CD4-positive, alpha-beta memory T cell (primary cell): Measurements from ENCODE around the gene MED15. TPM values are rescaled to one million over a fixed set of nuclear protein-coding genes. Genes with fewer than 3 reads are reported as not detected.
A peak's percentile ranks its signal among the peaks of the same experiment; 100 is the strongest.

Source experiments
- CTCF ChIA-PET: fragments of 350-600 bp; sonication (Branson Sonifier 250); formaldehyde crosslinking; loops from one replicate; lab custom pipeline; 2021; ENCODE audit warnings: inconsistent platforms; ENCODE audit not compliant: partially characterized antibody; lab: Charles Lee
- POLR2A ChIA-PET: fragments of 350-600 bp; sonication (Branson Sonifier 250); formaldehyde crosslinking; loops from one replicate; lab custom pipeline; 2021; ENCODE audit not compliant: partially characterized antibody; lab: Charles Lee
- DNase-seq, 5 donors: peaks; one replicate each; pipeline versions ENCODE4 v3.0.0 to v3.0.0-alpha.2; 2020 to 2022; ENCODE audit warnings: mixed read lengths in 1 of 5
- H3K27ac ChIP-seq: one replicate; pipeline ENCODE4 v1.7.0; 2013; ENCODE audit warnings: low read depth, low read length
- H3K27me3 ChIP-seq: 2 replicates; pipeline ENCODE4 v1.7.0; 2013; ENCODE audit warnings: mild to moderate bottlenecking, low read length, moderate library complexity; ENCODE audit not compliant: insufficient read depth
- H3K36me3 ChIP-seq: 2 replicates; pipeline ENCODE4 v1.7.0; 2013; ENCODE audit warnings: mild to moderate bottlenecking, low read length, moderate library complexity; ENCODE audit not compliant: insufficient read depth
- H3K4me1 ChIP-seq: 2 replicates; pipeline ENCODE4 v1.7.0; 2013; ENCODE audit warnings: mild to moderate bottlenecking, low read length, moderate library complexity; ENCODE audit not compliant: insufficient read depth
- H3K4me3 ChIP-seq, 2 donors: one replicate each; pipeline ENCODE4 v1.7.0; 2013; ENCODE audit warnings: low read length in 2 of 2, mild to moderate bottlenecking in 1 of 2
- H3K9me3 ChIP-seq, 2 donors: one replicate each; pipeline ENCODE4 v1.7.0; 2013; ENCODE audit warnings: low read length in 2 of 2, control low read depth in 1 of 2; ENCODE audit not compliant: control insufficient read depth in 1 of 2
- H3K27ac Mint-ChIP-seq, 7 donors: one replicate each; pipeline ENCODE4 v1.8.0; 2020 to 2021; ENCODE audit warnings: mixed read lengths in 7 of 7, mild to moderate bottlenecking in 6 of 7, inconsistent platforms in 3 of 7, moderate library complexity in 3 of 7
- H3K27me3 Mint-ChIP-seq, 2 donors: one replicate each; pipeline ENCODE4 v1.8.0; 2020 to 2021; ENCODE audit warnings: mixed read lengths in 2 of 2
- H3K36me3 Mint-ChIP-seq, 2 donors: one replicate each; pipeline ENCODE4 v1.8.0; 2020 to 2021; ENCODE audit warnings: mixed read lengths in 2 of 2, inconsistent platforms in 1 of 2, mild to moderate bottlenecking in 1 of 2
- H3K4me1 Mint-ChIP-seq, 4 donors: one replicate each; pipeline ENCODE4 v1.8.0; 2020 to 2021; ENCODE audit warnings: mixed read lengths in 4 of 4, mild to moderate bottlenecking in 1 of 4
- H3K4me3 Mint-ChIP-seq, 8 donors: one replicate each; pipeline ENCODE4 v1.8.0; 2020 to 2021; ENCODE audit warnings: mixed read lengths in 8 of 8, mild to moderate bottlenecking in 7 of 8, moderate library complexity in 6 of 8, inconsistent platforms in 3 of 8
- H3K9me3 Mint-ChIP-seq, 8 donors: one replicate each; pipeline ENCODE4 v1.8.0; 2020 to 2021; ENCODE audit warnings: mixed read lengths in 8 of 8, mild to moderate bottlenecking in 5 of 8, inconsistent platforms in 3 of 8, moderate library complexity in 1 of 8
- intact Hi-C: fragments of 100-400 bp; cut with micrococcal nuclease; formaldehyde crosslinking; loops from one replicate; pipeline ENCODE4 v1.15.1; 2023
- polyA plus RNA-seq, 2 donors: library from polyadenylated mRNA; unstranded; fragments of 300-500 nt; fragmentation: Illumina TruSeq; gene quantifications; one replicate each; pipeline ENCODE4 v1.2.3, GENCODE V29; 2021
- total RNA-seq, 2 experiments: library from RNA; stranded (reverse); gene quantifications; one replicate each; pipeline ENCODE4 v1.2.3, GENCODE V29; 2021

MED15 gene
- total and polyA plus RNA-seq, 4 experiments from 2014 or later: 15.6 to 237 (median 156) TPM

DNA sequence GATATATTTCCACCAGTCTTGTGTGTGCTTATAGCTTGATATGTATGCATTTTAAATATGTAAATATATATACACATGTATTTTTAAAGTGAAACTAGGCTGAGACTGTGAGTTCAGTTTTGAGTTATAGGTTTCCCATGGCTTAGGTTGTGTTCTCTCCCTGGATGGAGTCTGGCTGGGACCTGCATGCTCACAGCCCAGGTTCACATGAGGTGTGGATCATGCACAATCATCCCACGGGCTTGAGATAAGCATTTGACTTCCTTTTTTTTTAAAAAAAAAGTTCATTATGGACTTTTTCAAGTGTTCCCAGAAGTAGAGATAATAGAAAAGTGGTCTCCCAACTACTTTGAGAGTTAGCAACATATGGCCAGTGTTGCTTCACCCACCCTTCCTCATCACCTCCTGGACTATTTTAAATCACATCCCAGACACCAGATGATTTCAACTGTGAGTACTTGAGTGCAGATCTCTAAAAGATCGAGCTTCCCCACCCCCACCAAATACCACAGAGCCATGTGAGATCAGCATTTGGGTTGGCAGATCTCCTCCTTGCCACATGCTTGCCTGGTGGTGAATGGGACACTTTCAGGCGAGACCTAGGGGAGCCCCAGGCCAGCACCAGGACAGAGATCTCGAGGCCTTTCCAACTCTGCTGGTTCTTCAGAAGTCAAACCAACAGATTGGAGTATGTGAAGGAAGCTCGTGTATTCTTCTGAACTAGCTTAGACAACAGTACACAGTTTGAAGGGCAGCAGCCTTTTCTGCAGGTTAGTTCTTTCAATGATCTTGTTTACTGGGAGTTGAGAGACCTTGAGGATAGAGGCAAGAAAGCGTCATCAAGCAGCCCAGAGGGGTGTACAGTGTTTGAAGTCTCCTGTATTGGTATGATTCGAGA, 15.9 kb downstream of the MED15 start:
- Mint-ChIP-seq H3K4me3 (peak overlapping the region in 7 of 8 donors; percentile 50 to 87 (median 71)), H3K36me3 (peaks cover 25 to 42% of the 10 kb centered on the region in 2 donors), H3K9me3 (no peaks in the 10 kb centered on the region), H3K27ac (peak overlapping the region; percentile 77 to 97 (median 93)), H3K27me3 (no peaks in the 10 kb centered on the region), H3K4me1 (peaks cover 48 to 80% (median 64%) of the 10 kb centered on the region in 4 donors)
- Histone ChIP-seq H3K36me3 (peaks cover 18% of the 10 kb centered on the region), H3K4me1 (peaks cover 75% of the 10 kb centered on the region), H3K9me3 (no peaks in the 10 kb centered on the region), H3K27me3 (no peaks in the 10 kb centered on the region), H3K4me3 (no peak overlapping the region), H3K27ac (peak overlapping the region; percentile 11)
- ChIA-PET POLR2A (interaction anchor here (0.6 to 2.6 kb wide), 14 partner anchors 9 to 180 kb away, joined by 3 to 21 read pairs (median 6); partner anchors contain the start of gene MED15), CTCF (interaction anchor here (1.0 to 1.4 kb wide), 3 partner anchors 17 to 46 kb away, joined by 3 to 4 read pairs (median 4); no protein-coding TSS in a partner anchor)
- DNase-seq: peak; percentile 11 to 50 (median 22)
- intact Hi-C loops: loop anchor here (5.0 kb wide), 1 partner anchor 34 kb away; no protein-coding TSS in a partner anchor

DNA sequence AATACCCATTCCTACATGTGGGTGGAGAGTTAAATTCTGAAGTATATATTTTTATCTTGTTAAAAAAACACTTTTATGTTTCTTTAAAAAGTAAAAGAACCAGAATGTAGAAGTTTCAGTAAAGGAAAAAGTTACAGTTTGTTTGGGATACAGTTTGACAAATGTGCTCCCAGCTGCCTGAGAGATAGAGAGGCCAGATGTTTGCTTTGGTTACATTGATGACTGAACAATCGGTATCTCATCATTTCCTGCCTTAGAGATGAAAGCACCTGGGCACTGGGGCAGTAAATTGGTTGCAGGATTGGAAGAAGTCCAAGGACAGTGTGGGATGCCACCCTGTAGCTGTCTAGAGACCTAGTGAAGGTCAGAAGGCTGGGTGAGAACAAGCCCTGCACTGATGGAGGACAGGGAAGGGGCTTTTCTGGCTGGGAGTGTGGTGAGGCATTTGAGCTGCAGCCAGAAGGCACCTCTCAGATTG, 16.6 kb downstream of the MED15 start:
- H3K36me3 ChIP-seq: peaks cover 25% of the 10 kb centered on the region
- H3K27me3 Mint-ChIP-seq: no peaks in the 10 kb centered on the region
- intact Hi-C loops: loop anchor here (5.0 kb wide), 1 partner anchor 33 kb away; no protein-coding TSS in a partner anchor

DNA sequence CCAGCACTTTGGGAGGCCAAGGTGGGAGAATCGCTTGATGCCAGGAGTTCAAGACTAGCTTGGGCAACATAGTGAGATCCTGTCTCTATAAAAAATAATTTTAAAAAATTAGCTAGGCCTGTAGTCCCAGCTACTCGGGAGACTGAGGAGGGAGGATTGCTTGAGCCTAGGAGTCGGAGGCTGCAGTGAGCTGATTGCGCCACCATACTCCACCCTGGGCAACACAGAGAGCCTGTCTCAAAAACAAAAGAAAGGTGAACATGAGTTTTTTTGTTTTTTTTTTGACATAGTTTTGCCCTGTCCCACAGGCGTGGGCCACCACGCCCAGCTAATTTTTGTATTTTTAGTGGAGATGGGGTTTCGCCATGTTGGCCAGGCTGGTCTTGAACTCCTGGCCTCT, 17.6 kb downstream of the MED15 start:
- H3K27me3 ChIP-seq: no peaks in the 10 kb centered on the region
- H3K36me3 ChIP-seq: peaks cover 21% of the 10 kb centered on the region
- H3K4me3 ChIP-seq: no peak overlapping the region
- Mint-ChIP-seq H3K27me3 (no peaks in the 10 kb centered on the region), H3K27ac (peak overlapping the region in 3 of 7 donors; percentile 60 to 77 (median 61)), H3K4me3 (no peak overlapping the region), H3K4me1 (peaks cover 46 to 72% (median 55%) of the 10 kb centered on the region in 4 donors), H3K9me3 (no peaks in the 10 kb centered on the region), H3K36me3 (peaks cover 26 to 35% of the 10 kb centered on the region in 2 donors)
- no peak overlapping the region for H3K27ac ChIP-seq
- H3K9me3 ChIP-seq: no peaks in the 10 kb centered on the region
- intact Hi-C loops: no loop called here
- DNase-seq: no peak
- POLR2A ChIA-PET: interaction anchor here (0.7 to 2.6 kb wide), 4 partner anchors 11 to 26 kb away, joined by 3 to 21 read pairs (median 10); partner anchors contain the start of gene MED15
- CTCF ChIA-PET: interaction anchor here (0.8 to 3.5 kb wide), 4 partner anchors 24 to 41 kb away, joined by 3 to 12 read pairs (median 3); no protein-coding TSS in a partner anchor
- H3K4me1 ChIP-seq: peaks cover 67% of the 10 kb centered on the region

More for the DNA sequence above, 16.6 kb downstream of the MED15 start:
- Mint-ChIP-seq H3K4me1 (peaks cover 46 to 78% (median 58%) of the 10 kb centered on the region in 4 donors), H3K9me3 (no peaks in the 10 kb centered on the region), H3K27ac (peak overlapping the region; percentile 77 to 97 (median 93)), H3K4me3 (peak overlapping the region in 7 of 8 donors; percentile 52 to 87 (median 75)), H3K36me3 (peaks cover 23 to 40% of the 10 kb centered on the region in 2 donors)
- ChIA-PET CTCF (interaction anchor here (0.8 to 3.5 kb wide), 6 partner anchors 16 to 45 kb away, joined by 3 to 12 read pairs (median 4); no protein-coding TSS in a partner anchor), POLR2A (interaction anchor here (1.0 to 2.6 kb wide), 12 partner anchors 10 to 179 kb away, joined by 3 to 21 read pairs (median 8); partner anchors contain the start of gene MED15)
- H3K4me1 ChIP-seq: peaks cover 74% of the 10 kb centered on the region
- no peaks in the 10 kb centered on the region for H3K27me3 ChIP-seq
- no peak overlapping the region for H3K4me3 ChIP-seq
- H3K9me3 ChIP-seq: no peaks in the 10 kb centered on the region
- peak overlapping the region; percentile 11 for H3K27ac ChIP-seq
- DNase-seq: peak; percentile 33 to 68 (median 42)

DNA sequence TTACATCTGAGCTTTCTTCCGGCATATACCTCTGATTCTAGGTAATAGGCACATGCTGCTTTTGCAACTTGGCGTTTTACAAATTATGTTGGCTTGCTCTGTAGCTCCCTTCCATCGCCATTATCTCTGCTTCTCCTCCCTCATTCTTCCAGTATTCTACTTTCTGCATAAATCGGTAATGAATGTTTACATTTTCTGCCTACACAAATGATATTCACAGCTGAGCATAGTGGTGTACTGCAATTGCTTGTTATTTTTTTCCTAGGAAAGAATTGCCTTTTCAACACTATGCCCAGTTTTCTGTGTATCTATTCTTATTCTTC, 18.9 kb downstream of the MED15 start:
- intact Hi-C loops: no loop called here
- Mint-ChIP-seq H3K27ac (peak overlapping the region in 3 of 7 donors; percentile 44 to 81 (median 73)), H3K4me3 (peak overlapping the region in 2 of 8 donors; percentile 2 to 45), H3K9me3 (no peaks in the 10 kb centered on the region), H3K27me3 (no peaks in the 10 kb centered on the region), H3K36me3 (peaks cover 25 to 34% of the 10 kb centered on the region in 2 donors), H3K4me1 (peaks cover 45 to 76% (median 54%) of the 10 kb centered on the region in 4 donors)
- CTCF ChIA-PET: interaction anchor here (0.8 to 3.5 kb wide), 8 partner anchors 9 to 82 kb away, joined by 3 to 12 read pairs (median 4); no protein-coding TSS in a partner anchor
- Histone ChIP-seq H3K36me3 (peaks cover 27% of the 10 kb centered on the region), H3K27me3 (no peaks in the 10 kb centered on the region), H3K4me3 (no peak overlapping the region), H3K27ac (no peak overlapping the region), H3K4me1 (peaks cover 75% of the 10 kb centered on the region), H3K9me3 (no peaks in the 10 kb centered on the region)
- no peak for DNase-seq
- POLR2A ChIA-PET: interaction anchor here (1.8 to 2.0 kb wide), 3 partner anchors 23 to 32 kb away, joined by 4 to 6 read pairs (median 5); no protein-coding TSS in a partner anchor

DNA sequence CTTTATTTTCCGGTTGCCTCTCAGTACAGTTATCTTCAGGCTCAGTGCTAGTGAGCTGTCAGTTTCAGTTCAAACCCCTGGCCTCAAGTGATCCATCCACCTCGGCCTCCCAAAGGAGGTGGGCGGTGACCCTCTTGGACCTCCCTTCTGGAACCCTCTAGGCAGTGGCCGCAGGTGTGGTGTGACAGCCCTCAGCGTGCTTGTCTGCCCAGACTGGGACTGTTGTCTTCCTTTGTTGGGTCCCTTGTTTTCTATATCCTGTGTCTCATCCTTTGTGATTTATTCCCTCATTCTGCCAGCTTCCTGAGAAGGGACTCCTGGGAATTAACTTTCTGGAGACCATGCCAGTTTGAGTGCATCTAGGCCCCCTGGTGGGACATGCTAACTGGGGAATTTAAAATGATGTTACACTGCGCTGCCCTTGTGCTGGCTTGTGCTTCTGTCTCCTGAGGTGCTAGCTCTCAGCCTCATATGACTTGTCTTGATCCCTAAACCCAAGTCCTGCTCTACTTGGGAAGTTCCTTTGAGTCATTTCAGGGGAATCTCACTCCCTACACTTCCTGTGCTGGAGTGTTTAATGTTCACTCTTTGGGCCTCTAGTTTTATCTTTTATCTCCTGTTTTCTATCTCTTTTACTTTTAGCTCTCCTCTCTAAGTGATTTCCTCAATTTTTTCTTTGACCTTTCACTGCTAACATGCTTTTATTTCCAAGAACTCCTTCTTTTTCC, 19.4 kb downstream of the MED15 start:
- Histone ChIP-seq H3K4me1 (peaks cover 78% of the 10 kb centered on the region), H3K4me3 (no peak overlapping the region), H3K36me3 (peaks cover 32% of the 10 kb centered on the region), H3K27ac (no peak overlapping the region), H3K27me3 (no peaks in the 10 kb centered on the region), H3K9me3 (no peaks in the 10 kb centered on the region)
- H3K9me3 Mint-ChIP-seq: no peaks in the 10 kb centered on the region
- intact Hi-C loops: no loop called here
- DNase-seq: no peak
- H3K4me3 Mint-ChIP-seq: peak overlapping the region in 3 of 8 donors; percentile 26 to 45 (median 40)
- POLR2A ChIA-PET: interaction anchor here (1.8 to 2.6 kb wide), 4 partner anchors 18 to 32 kb away, joined by 4 to 13 read pairs (median 6); partner anchors contain the start of gene MED15
- CTCF ChIA-PET: interaction anchor here (0.8 to 3.5 kb wide), 7 partner anchors 9 to 70 kb away, joined by 3 to 12 read pairs (median 4); no protein-coding TSS in a partner anchor
- no peaks in the 10 kb centered on the region for H3K27me3 Mint-ChIP-seq
- H3K36me3 Mint-ChIP-seq: peaks cover 25 to 38% of the 10 kb centered on the region in 2 donors
- H3K27ac Mint-ChIP-seq: peak overlapping the region in 6 of 7 donors; percentile 65 to 91 (median 76)
- H3K4me1 Mint-ChIP-seq: peaks cover 50 to 80% (median 59%) of the 10 kb centered on the region in 4 donors

DNA sequence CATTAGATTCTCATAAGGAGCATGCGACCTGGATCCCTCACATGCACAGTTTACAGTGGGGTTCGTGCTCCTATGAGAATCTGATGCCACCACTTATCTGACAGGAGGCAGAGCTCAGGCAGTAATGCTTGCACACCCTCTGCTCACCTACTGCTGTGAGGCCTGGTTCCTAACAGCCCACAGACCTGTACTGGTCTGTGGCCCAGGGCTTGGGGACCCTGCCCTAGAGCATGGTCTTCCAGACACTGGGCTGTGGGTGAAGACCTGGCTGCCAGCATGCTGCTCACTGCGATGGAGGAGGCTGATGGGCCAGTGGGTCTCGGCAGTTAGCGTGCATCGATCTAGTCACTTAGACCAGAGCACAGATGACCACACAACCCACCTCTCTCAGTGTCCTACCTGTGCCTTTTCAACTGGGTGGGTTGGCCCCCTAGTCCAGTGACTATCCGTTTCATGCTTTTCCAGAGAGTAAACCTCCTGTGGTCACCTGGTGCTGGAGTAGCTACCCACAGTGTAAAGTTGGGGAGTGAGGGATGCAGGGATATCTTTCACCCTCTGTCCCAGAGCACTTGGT, 21.1 kb downstream of the MED15 start:
- peaks cover 43% of the 10 kb centered on the region for H3K36me3 ChIP-seq
- no peak for DNase-seq
- Mint-ChIP-seq H3K9me3 (no peaks in the 10 kb centered on the region), H3K4me1 (peaks cover 48 to 80% (median 58%) of the 10 kb centered on the region in 4 donors), H3K27me3 (no peaks in the 10 kb centered on the region), H3K4me3 (peak overlapping the region in 1 of 8 donors; percentile 32), H3K27ac (peak overlapping the region in 4 of 7 donors; percentile 28 to 81 (median 67)), H3K36me3 (peaks cover 25 to 50% of the 10 kb centered on the region in 2 donors)
- H3K4me3 ChIP-seq: no peak overlapping the region
- H3K27ac ChIP-seq: no peak overlapping the region
- ChIA-PET CTCF (no interaction called here), POLR2A (interaction anchor here (1.0 to 2.6 kb wide), 2 partner anchors 20 to 21 kb away, joined by 3 to 13 read pairs; partner anchors contain the start of gene MED15)
- H3K27me3 ChIP-seq: no peaks in the 10 kb centered on the region
- H3K4me1 ChIP-seq: peaks cover 78% of the 10 kb centered on the region
- intact Hi-C loops: no loop called here
- no peaks in the 10 kb centered on the region for H3K9me3 ChIP-seq
